OCI-LY3 (cell line): ENCODE data around the gene PALLD.

Source experiments
- EZH2phosphoT487 ChIP-seq: fragments of 200-600 bp; shearing (Covaris generic); IDR thresholded peaks from 2 replicates; pipeline ENCODE4 v1.6.1; 2018; ENCODE audit warnings: antibody characterized with exemption, mixed run types, low read depth
- TF ChIP-seq, protein P1 (sequence below): fragments of 200-600, 300-600 bp; sonication (generic); IDR thresholded peaks from 2 replicates; pipeline ENCODE4 v1.5.1; 2014; ENCODE audit warnings: antibody characterized with exemption, low read length, low read depth

- TF ChIP-seq, protein P1, sequence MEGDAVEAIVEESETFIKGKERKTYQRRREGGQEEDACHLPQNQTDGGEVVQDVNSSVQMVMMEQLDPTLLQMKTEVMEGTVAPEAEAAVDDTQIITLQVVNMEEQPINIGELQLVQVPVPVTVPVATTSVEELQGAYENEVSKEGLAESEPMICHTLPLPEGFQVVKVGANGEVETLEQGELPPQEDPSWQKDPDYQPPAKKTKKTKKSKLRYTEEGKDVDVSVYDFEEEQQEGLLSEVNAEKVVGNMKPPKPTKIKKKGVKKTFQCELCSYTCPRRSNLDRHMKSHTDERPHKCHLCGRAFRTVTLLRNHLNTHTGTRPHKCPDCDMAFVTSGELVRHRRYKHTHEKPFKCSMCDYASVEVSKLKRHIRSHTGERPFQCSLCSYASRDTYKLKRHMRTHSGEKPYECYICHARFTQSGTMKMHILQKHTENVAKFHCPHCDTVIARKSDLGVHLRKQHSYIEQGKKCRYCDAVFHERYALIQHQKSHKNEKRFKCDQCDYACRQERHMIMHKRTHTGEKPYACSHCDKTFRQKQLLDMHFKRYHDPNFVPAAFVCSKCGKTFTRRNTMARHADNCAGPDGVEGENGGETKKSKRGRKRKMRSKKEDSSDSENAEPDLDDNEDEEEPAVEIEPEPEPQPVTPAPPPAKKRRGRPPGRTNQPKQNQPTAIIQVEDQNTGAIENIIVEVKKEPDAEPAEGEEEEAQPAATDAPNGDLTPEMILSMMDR, result no peak
- no peak for TF ChIP-seq EZH2phosphoT487
Observed at GRCh38 chr4:168839758-168840391, 343.0 kb downstream of the PALLD start.
